Measurements from ENCODE around the gene SLC26A11. TPM values are rescaled to one million over a fixed set of nuclear protein-coding genes. Genes with fewer than 3 reads are reported as not detected.

The SLC26A11 gene
- total and polyA plus RNA-seq, 2 of the 13 experiments (the other 11 are each of a cell fraction or from before 2014, with no cell fraction given), result 8.7 to 13.2 TPM

- peak; percentile 72; the same call in 1 of the 2 replicates for TF ChIP-seq ZNF747 (CRISPR knock-in tag; IDR thresholded peaks at IDR 0.05; ENCODE audit: borderline replicate concordance)
- TF ChIP-seq ZNF629 (CRISPR knock-in tag; conservative IDR thresholded peaks at IDR 0.05), result no peak
- no peak for TF ChIP-seq TIGD3 (CRISPR knock-in tag; IDR thresholded peaks at IDR 0.05; ENCODE audit: borderline replicate concordance)
- no peak for TF ChIP-seq HMGA1 (CRISPR knock-in tag; conservative IDR thresholded peaks at IDR 0.05)
- no peak for TF ChIP-seq JUNB (CRISPR knock-in tag; IDR thresholded peaks at IDR 0.05; ENCODE audit: borderline replicate concordance)
- TF ChIP-seq AHDC1 (CRISPR knock-in tag; IDR thresholded peaks at IDR 0.05; ENCODE audit: borderline replicate concordance), result no peak
- no peak for TF ChIP-seq DNMT1 (CRISPR knock-in tag; IDR thresholded peaks at IDR 0.05)
- peak; percentile 68 for TF ChIP-seq BORCS8-MEF2B (CRISPR knock-in tag; IDR thresholded peaks at IDR 0.05)
- no peak for TF ChIP-seq ZBTB49 (CRISPR knock-in tag; IDR thresholded peaks at IDR 0.05; ENCODE audit: borderline replicate concordance)
- TF ChIP-seq ZNF552 (CRISPR knock-in tag; IDR thresholded peaks at IDR 0.05; ENCODE audit: borderline replicate concordance), result no peak
- 0 out of 2 replicates have a peak, but pooled peaks have one; percentile 23 for TF ChIP-seq ZMYM3 (CRISPR knock-in tag; IDR thresholded peaks at IDR 0.05)
- peak; percentile 49; the same call in 1 of the 2 replicates for TF ChIP-seq HMG20A (CRISPR knock-in tag; IDR thresholded peaks at IDR 0.05; ENCODE audit: borderline replicate concordance)
- TF ChIP-seq RFX3 (CRISPR knock-in tag; IDR thresholded peaks at IDR 0.05), result no peak
- TF ChIP-seq GTF2F1 (IDR thresholded peaks at IDR 0.05; ENCODE audit: low read length), result no peak
- no peak for TF ChIP-seq HDAC6 (IDR thresholded peaks at IDR 0.05; ENCODE audit: low read depth, low read length)
- TF ChIP-seq ZBTB46 (CRISPR knock-in tag; IDR thresholded peaks at IDR 0.05; ENCODE audit: borderline replicate concordance), result no peak
These were observed 24.3 kb upstream of the SLC26A11 start (continued) for GRCh38 chr17:80195671-80196529.

Data from HepG2 (cell line).